Stimulated activated CD4-positive, alpha-beta T cell treated with anti-CD3 and anti-CD28 coated beads, Interleukin-2, amount 100 ng/mL, for 4 hours (primary cell): ENCODE data around the gene AVEN.
A peak's percentile ranks its signal among the peaks of the same experiment; 100 is the strongest.
"Not testable (repeated sequence)": the region's sequence is repeated elsewhere in the genome, so short reads cannot be mapped to it uniquely, and the experiment has no call there.

Experiments used
- DNase-seq: peaks from one replicate; pipeline ENCODE4 v3.0.0-alpha.2; 2020; ENCODE audit warnings: low read depth

Gene AVEN

GRCh38 chr15:34038023-34038870, 757 bp downstream of the AVEN start:
- DNase-seq, result peak; percentile 64

- no peak for DNase-seq
Measured at GRCh38 chr15:34031987-34032760, 6.8 kb downstream of the AVEN start.

- no peak for DNase-seq
Measured at GRCh38 chr15:34027606-34028005, 11.4 kb downstream of the AVEN start.

GRCh38 chr15:34025252-34025651, 13.8 kb downstream of the AVEN start:
- no peak for DNase-seq

- DNase-seq, result no peak
Measured at GRCh38 chr15:34023907-34024306, 15.1 kb downstream of the AVEN start.

- no peak for DNase-seq
Measured at GRCh38 chr15:34019369-34019990, 19.5 kb downstream of the AVEN start.

GRCh38 chr15:34018738-34019137, 20.3 kb downstream of the AVEN start:
- DNase-seq, result not testable (repeated sequence)

- no peak for DNase-seq
Measured at GRCh38 chr15:34018021-34018645, 20.9 kb downstream of the AVEN start.

- DNase-seq, result no peak
Measured at GRCh38 chr15:34014556-34014955, 24.4 kb downstream of the AVEN start.

- DNase-seq, result no peak
Measured at GRCh38 chr15:34013746-34014145, 25.3 kb downstream of the AVEN start.

- DNase-seq, result no peak
Measured at GRCh38 chr15:34012461-34013028, 26.5 kb downstream of the AVEN start.

GRCh38 chr15:34011481-34011880, 27.5 kb downstream of the AVEN start:
- DNase-seq, result no peak

- no peak for DNase-seq
Measured at GRCh38 chr15:34010921-34011320, 28.1 kb downstream of the AVEN start.

- no peak for DNase-seq
Measured at GRCh38 chr15:34009656-34010055, 29.3 kb downstream of the AVEN start.

GRCh38 chr15:34006381-34006780, 32.6 kb downstream of the AVEN start:
- DNase-seq, result no peak

GRCh38 chr15:34001536-34001935, 37.5 kb downstream of the AVEN start:
- DNase-seq, result no peak

GRCh38 chr15:33995666-33996065, 43.3 kb downstream of the AVEN start:
- DNase-seq, result not testable (repeated sequence)

GRCh38 chr15:33994005-33994615, 44.9 kb downstream of the AVEN start:
- DNase-seq, result no peak

- DNase-seq, result no peak
Measured at GRCh38 chr15:33988384-33988783, 50.6 kb downstream of the AVEN start.

GRCh38 chr15:33987444-33987843, 51.6 kb downstream of the AVEN start:
- no peak for DNase-seq

- DNase-seq, result no peak
Measured at GRCh38 chr15:33985751-33986150, 53.3 kb downstream of the AVEN start.

GRCh38 chr15:33985287-33985686, 53.7 kb downstream of the AVEN start:
- no peak for DNase-seq
